ENCODE results near the gene SLC18A2. TPM values are rescaled to one million over a fixed set of nuclear protein-coding genes. Genes with fewer than 3 reads are reported as not detected.

SLC18A2 gene
- 10 to 100 TPM in 1 of 7 donors, 1 to 10 TPM in 6; 2.4 to 12.0 (median 6.3) TPM for total RNA-seq
- polyA plus RNA-seq, result 1 to 10 TPM; 3.4 to 6.7 TPM
- long read RNA-seq, donor 1, full-length matches to known transcripts, result 61 of 103 reads
- long read RNA-seq, donor 1, partial matches to known transcripts, result 6 of 103 reads
- long read RNA-seq, donor 1, other reads (novel, unspliced or antisense), result 36 of 103 reads
- long read RNA-seq, donor 2, result 0 reads
- long read RNA-seq, donor 3, transcript SLC18A2-201 (16 exons, 3,872 nt), result major isoform, 40 of 60 reads
- long read RNA-seq, donor 3, partial matches to known transcripts, result 4 of 60 reads
- long read RNA-seq, donor 3, other reads (novel, unspliced or antisense), result 16 of 60 reads

- WGBS, 3 donors, result 4 to 6% (median 5%) methylated on average over 68 to 93 of the region's 93 CpGs
- DNase-seq, result peak in 1 of 5 donors; percentile 25
- TF ChIP-seq CTCF (IDR thresholded peaks at IDR 0.05), result no peak
- TF ChIP-seq POLR2A (IDR thresholded peaks at IDR 0.05), result no peak
- no peak for TF ChIP-seq EP300 (IDR thresholded peaks at IDR 0.05)
- Histone ChIP-seq H3K27me3 (no peaks in the 10 kb centered on the region), H3K4me1 (ENCODE audit: insufficient read depth) (no peaks in the 10 kb centered on the region), H3K4me3 (peak within 1 kb of the TSS; percentile 18), H3K27ac (no peak within 1 kb of the TSS), H3K36me3 (no peaks in the 10 kb centered on the region), H3K9me3 (no peaks in the 10 kb centered on the region)
- intact Hi-C loops (cut with DNase I), result no loop called here
Measured at GRCh38 chr10:117240621-117241529, at the start of gene SLC18A2. SLC18A2 (plus strand) TSS chr10:117241114; CDS start chr10:117241694, 580 bp downstream.

- H3K9me3 ChIP-seq, result no peaks in the 10 kb centered on the region
- no peak for TF ChIP-seq EP300 (IDR thresholded peaks at IDR 0.05)
- no peak for TF ChIP-seq CTCF (IDR thresholded peaks at IDR 0.05)
- TF ChIP-seq POLR2A (IDR thresholded peaks at IDR 0.05), result no peak
- H3K27ac ChIP-seq, result no peak within 1 kb of the TSS
- 83 to 87% (median 86%) methylated on average over 12 of the region's 12 CpGs for WGBS, 3 donors
- H3K4me3 ChIP-seq, result no peak within 1 kb of the TSS
- intact Hi-C loops (cut with DNase I), result no loop called here
- no peak for DNase-seq
- H3K4me1 ChIP-seq (ENCODE audit: insufficient read depth), result no peaks in the 10 kb centered on the region
- no peaks in the 10 kb centered on the region for H3K27me3 ChIP-seq
- H3K36me3 ChIP-seq, result no peaks in the 10 kb centered on the region
Measured at GRCh38 chr10:117197189-117197588, 43.7 kb upstream of the SLC18A2 start, which contains the start of gene KCNK18. KCNK18 (plus strand) TSS chr10:117197489; CDS start chr10:117197489, 0 bp downstream.

GRCh38 chr10:117198088-117198487, 42.8 kb upstream of the SLC18A2 start:
- no peak overlapping the region for H3K27ac ChIP-seq
- intact Hi-C loops (cut with DNase I), result no loop called here
- H3K36me3 ChIP-seq, result no peaks in the 10 kb centered on the region

More at GRCh38 chr10:117198088-117198487, 42.8 kb upstream of the SLC18A2 start:
- Histone ChIP-seq H3K4me3 (no peak overlapping the region), H3K9me3 (no peaks in the 10 kb centered on the region), H3K27me3 (no peaks in the 10 kb centered on the region), H3K4me1 (ENCODE audit: insufficient read depth) (no peaks in the 10 kb centered on the region)
- 15 to 26% (median 18%) methylated on average over 4 of the region's 4 CpGs for WGBS, 3 donors
- TF ChIP-seq POLR2A (IDR thresholded peaks at IDR 0.05) (no peak), EP300 (IDR thresholded peaks at IDR 0.05) (no peak), CTCF (IDR thresholded peaks at IDR 0.05) (no peak)
- no peak for DNase-seq

All from ovary (tissue), 10 donors.